Stimulated activated effector memory CD8-positive, alpha-beta T cell treated with anti-CD3 and anti-CD28 coated beads, Interleukin-12 subunit alpha, Interleukin-12 subunit beta, amount 100 ng/mL, for 72 hours (primary cell): ENCODE data around the gene KRT27.

Experiments
- ATAC-seq: fragments of 150-1000 bp; cut with Tn5 transposase; 2 replicates; pipeline ENCODE4 v1.10.0; 2021
- DNase-seq, 2 donors: peaks; one replicate each; pipeline ENCODE4 v3.0.0; 2021 to 2022; ENCODE audit warnings: low spot score in 2 of 2
- H3K27ac Mint-ChIP-seq: one replicate; pipeline ENCODE4 v1.8.0; 2022; ENCODE audit warnings: mild to moderate bottlenecking, mixed read lengths
- H3K36me3 Mint-ChIP-seq: one replicate; pipeline ENCODE4 v1.8.0; 2022; ENCODE audit warnings: mild to moderate bottlenecking, mixed read lengths
- H3K4me1 Mint-ChIP-seq: one replicate; pipeline ENCODE4 v1.8.0; 2022; ENCODE audit warnings: mixed read lengths
- H3K4me3 Mint-ChIP-seq: one replicate; pipeline ENCODE4 v1.8.0; 2022; ENCODE audit warnings: mild to moderate bottlenecking, mixed read lengths
- H3K9me3 Mint-ChIP-seq: one replicate; pipeline ENCODE4 v1.8.0; 2022; ENCODE audit warnings: mixed read lengths

KRT27 gene

GRCh38 chr17:40782450-40782849, at the start of gene KRT27:
Gene KRT27, minus strand, starts transcription at chr17:40782550. Its CDS starts 57 bp downstream, at chr17:40782493.
- Mint-ChIP-seq H3K4me1 (no peaks in the 10 kb centered on the region), H3K9me3 (no peaks in the 10 kb centered on the region), H3K27ac (no peak within 1 kb of the TSS), H3K36me3 (no peaks in the 10 kb centered on the region), H3K4me3 (no peak within 1 kb of the TSS)
- DNase-seq (no peak), ATAC-seq (no peak)

- no peak for ATAC-seq
- no peaks in the 10 kb centered on the region for H3K4me1 Mint-ChIP-seq
- no peak for DNase-seq
- no peaks in the 10 kb centered on the region for H3K9me3 Mint-ChIP-seq
- no peak overlapping the region for H3K27ac Mint-ChIP-seq
- H3K36me3 Mint-ChIP-seq: peaks cover 11% of the 10 kb centered on the region
- H3K4me3 Mint-ChIP-seq: no peak overlapping the region
These were observed 47.9 kb upstream of the KRT27 start for GRCh38 chr17:40830085-40830776.

- no peaks in the 10 kb centered on the region for H3K4me1 Mint-ChIP-seq
- H3K36me3 Mint-ChIP-seq: no peaks in the 10 kb centered on the region
- no peak overlapping the region for H3K4me3 Mint-ChIP-seq
- no peaks in the 10 kb centered on the region for H3K9me3 Mint-ChIP-seq
- ATAC-seq (no peak), DNase-seq (no peak)
- H3K27ac Mint-ChIP-seq: no peak overlapping the region
These were observed 46.2 kb upstream of the KRT27 start for GRCh38 chr17:40828454-40829044.

- H3K4me3 Mint-ChIP-seq: no peak overlapping the region
- no peaks in the 10 kb centered on the region for H3K9me3 Mint-ChIP-seq
- ATAC-seq: peak; percentile 80
- DNase-seq: no peak
- H3K36me3 Mint-ChIP-seq: no peaks in the 10 kb centered on the region
- no peaks in the 10 kb centered on the region for H3K4me1 Mint-ChIP-seq
- no peak overlapping the region for H3K27ac Mint-ChIP-seq
These were observed 45.5 kb upstream of the KRT27 start for GRCh38 chr17:40827746-40828453.

- ATAC-seq (no peak), DNase-seq (no peak)
- peaks cover 1% of the 10 kb centered on the region for H3K4me1 Mint-ChIP-seq
- no peaks in the 10 kb centered on the region for H3K36me3 Mint-ChIP-seq
- H3K9me3 Mint-ChIP-seq: no peaks in the 10 kb centered on the region
- H3K4me3 Mint-ChIP-seq: no peak overlapping the region
- H3K27ac Mint-ChIP-seq: no peak overlapping the region
These were observed 43.2 kb upstream of the KRT27 start for GRCh38 chr17:40825599-40825998.

- no peaks in the 10 kb centered on the region for H3K36me3 Mint-ChIP-seq
- peaks cover 13% of the 10 kb centered on the region for H3K4me1 Mint-ChIP-seq
- H3K27ac Mint-ChIP-seq: no peak overlapping the region
- ATAC-seq (no peak), DNase-seq (no peak)
- no peaks in the 10 kb centered on the region for H3K9me3 Mint-ChIP-seq
- no peak overlapping the region for H3K4me3 Mint-ChIP-seq
These were observed 41.9 kb upstream of the KRT27 start for GRCh38 chr17:40824015-40824832.

- no peak for DNase-seq
- no peaks in the 10 kb centered on the region for H3K9me3 Mint-ChIP-seq
- H3K36me3 Mint-ChIP-seq: peaks cover 13% of the 10 kb centered on the region
- no peak within 1 kb of the TSS for H3K4me3 Mint-ChIP-seq
- no peak for ATAC-seq
- H3K27ac Mint-ChIP-seq: no peak within 1 kb of the TSS
- H3K4me1 Mint-ChIP-seq: peaks cover 17% of the 10 kb centered on the region
These were observed 39.9 kb upstream of the KRT27 start, which contains the start of gene KRT10 for GRCh38 chr17:40822132-40822812. Gene KRT10, minus strand, starts transcription at chr17:40822614. Its CDS starts 29 bp downstream, at chr17:40822585.

- no peaks in the 10 kb centered on the region for H3K9me3 Mint-ChIP-seq
- peaks cover 20% of the 10 kb centered on the region for H3K4me1 Mint-ChIP-seq
- H3K36me3 Mint-ChIP-seq: peaks cover 19% of the 10 kb centered on the region
- no peak overlapping the region for H3K27ac Mint-ChIP-seq
- ATAC-seq (no peak), DNase-seq (no peak)
- no peak overlapping the region for H3K4me3 Mint-ChIP-seq
These were observed 39.2 kb upstream of the KRT27 start for GRCh38 chr17:40821536-40821935.

GRCh38 chr17:40820228-40820838, 38.0 kb upstream of the KRT27 start:
- ATAC-seq (peak; percentile 78), DNase-seq (peak in 1 of 2 donors; percentile 70)
- H3K36me3 Mint-ChIP-seq: peaks cover 22% of the 10 kb centered on the region
- H3K4me1 Mint-ChIP-seq: peaks cover 20% of the 10 kb centered on the region
- peak overlapping the region; percentile 81 for H3K4me3 Mint-ChIP-seq
- peak overlapping the region; percentile 94 for H3K27ac Mint-ChIP-seq
- H3K9me3 Mint-ChIP-seq: no peaks in the 10 kb centered on the region

GRCh38 chr17:40819528-40820125, 37.3 kb upstream of the KRT27 start:
- Mint-ChIP-seq H3K9me3 (no peaks in the 10 kb centered on the region), H3K4me3 (peak overlapping the region; percentile 81), H3K4me1 (peaks cover 20% of the 10 kb centered on the region), H3K36me3 (peaks cover 24% of the 10 kb centered on the region), H3K27ac (peak overlapping the region; percentile 94)
- ATAC-seq: peak; percentile 26
- no peak for DNase-seq

- ATAC-seq: peak; percentile 81
- Mint-ChIP-seq H3K4me1 (peaks cover 20% of the 10 kb centered on the region), H3K36me3 (peaks cover 24% of the 10 kb centered on the region), H3K4me3 (peak overlapping the region; percentile 81), H3K27ac (peak overlapping the region; percentile 94), H3K9me3 (no peaks in the 10 kb centered on the region)
- DNase-seq: peak; percentile 81 to 91
These were observed 36.6 kb upstream of the KRT27 start for GRCh38 chr17:40818733-40819527.

GRCh38 chr17:40818343-40818732, 36.0 kb upstream of the KRT27 start:
- no peak for ATAC-seq
- peaks cover 24% of the 10 kb centered on the region for H3K36me3 Mint-ChIP-seq
- peaks cover 20% of the 10 kb centered on the region for H3K4me1 Mint-ChIP-seq
- peak in 1 of 2 donors; percentile 40 for DNase-seq
- H3K4me3 Mint-ChIP-seq: peak overlapping the region; percentile 81
- H3K9me3 Mint-ChIP-seq: no peaks in the 10 kb centered on the region
- peak overlapping the region; percentile 94 for H3K27ac Mint-ChIP-seq

- Mint-ChIP-seq H3K4me1 (peaks cover 20% of the 10 kb centered on the region), H3K4me3 (peak overlapping the region; percentile 81), H3K27ac (peak overlapping the region; percentile 83), H3K36me3 (peaks cover 24% of the 10 kb centered on the region), H3K9me3 (no peaks in the 10 kb centered on the region)
- ATAC-seq (no peak), DNase-seq (no peak)
These were observed 34.8 kb upstream of the KRT27 start for GRCh38 chr17:40817103-40817682.
